HepG2 (cell line): Measurements from ENCODE around the gene IL11RA. TPM values are rescaled to one million over a fixed set of nuclear protein-coding genes. Genes with fewer than 3 reads are reported as not detected.

Experiments used
- AGO2 ChIP-seq: fragments of 200-400 bp; formaldehyde crosslinking; optimal IDR thresholded peaks from 2 replicates; pipeline ENCODE3; 2017; ENCODE audit warnings: mild to moderate bottlenecking, low read depth, low read length, moderate library complexity
- BRF2 ChIP-seq: sonication (generic); formaldehyde crosslinking; IDR thresholded peaks from 2 replicates; pipeline ENCODE4 v1.8.1; 2022; ENCODE audit warnings: mild to moderate bottlenecking, missing genetic modification reagents
- DRAP1 ChIP-seq: IDR thresholded peaks from 2 replicates; pipeline ENCODE4 v1.6.1; 2016; ENCODE audit warnings: missing genetic modification reagents, missing compliant biosample characterization
- GABPA ChIP-seq, 2 experiments: IDR thresholded peaks; 2 replicates each; pipeline ENCODE4 v1.6.1; 2011 to 2016; ENCODE audit warnings: low read depth in 2 of 2, low read length in 1 of 2, missing biosample characterization in 1 of 2, missing genetic modification characterization in 1 of 2
- ONECUT2 ChIP-seq: sonication (generic); formaldehyde crosslinking; IDR thresholded peaks from 2 replicates; pipeline ENCODE4 v1.4.0; 2020; ENCODE audit warnings: missing genetic modification reagents
- SP1 ChIP-seq, 2 experiments: fragments of 450-650 bp in 1 of 2; sonication (generic) in 1 of 2; formaldehyde crosslinking in 1 of 2; IDR thresholded peaks; 2 replicates each; pipeline versions ENCODE4 v1.4.0 to v1.6.1; 2016 to 2020; ENCODE audit warnings: missing genetic modification reagents in 1 of 2
- ZBTB20 ChIP-seq: sonication (generic); formaldehyde crosslinking; IDR thresholded peaks from 2 replicates; pipeline ENCODE4 v1.8.1; 2023; ENCODE audit warnings: missing genetic modification reagents, low read depth, mild to moderate bottlenecking, borderline replicate concordance
- ZFYVE20 ChIP-seq: sonication (generic); formaldehyde crosslinking; IDR thresholded peaks from 2 replicates; pipeline ENCODE4 v1.8.0; 2023; ENCODE audit warnings: low read depth, mild to moderate bottlenecking, moderate library complexity, missing genetic modification reagents, borderline replicate concordance
- ZMAT3 ChIP-seq: sonication (generic); formaldehyde crosslinking; conservative IDR thresholded peaks from 2 replicates; pipeline ENCODE4 v1.7.0; 2021; ENCODE audit warnings: missing genetic modification reagents
- ZNF530 ChIP-seq: sonication (generic); formaldehyde crosslinking; IDR thresholded peaks from 2 replicates; pipeline ENCODE4 v1.5.0; 2020; ENCODE audit warnings: low read depth, mild to moderate bottlenecking, missing genetic modification reagents
- ZNF543 ChIP-seq: sonication (generic); formaldehyde crosslinking; IDR thresholded peaks from 2 replicates; pipeline ENCODE4 v1.4.0; 2020; ENCODE audit warnings: mild to moderate bottlenecking, missing genetic modification reagents
- ZNF709 ChIP-seq: sonication (generic); formaldehyde crosslinking; IDR thresholded peaks from 2 replicates; pipeline ENCODE4 v1.5.0; 2020; ENCODE audit warnings: mild to moderate bottlenecking, missing genetic modification reagents
- ZNF781 ChIP-seq: sonication (generic); formaldehyde crosslinking; IDR thresholded peaks from 2 replicates; pipeline ENCODE4 v1.5.1; 2020; ENCODE audit warnings: borderline replicate concordance, mild to moderate bottlenecking, missing genetic modification reagents; ENCODE audit errors: not compliant biosample characterization
- polyA plus RNA-seq, 8 experiments: library from polyadenylated mRNA; depleted of rRNA in 3 of 8; stranded (reverse) in 7 of 8; unstranded in 1 of 8; fragments of >200 nt; fragmentation: Illumina TruSeq in 4 of 8; extraction: Trizol in 4 of 8; gene quantifications; 2 replicates each; pipeline versions ENCODE4 v1.2.1 to v1.2.3, GENCODE V29; 2011 to 2016; ENCODE audit warnings: low read depth in 4 of 8, missing spikeins in 1 of 8, mixed read lengths in 1 of 8; ENCODE audit not compliant: insufficient read depth in 1 of 8
- total RNA-seq, 5 experiments: library from RNA; depleted of rRNA; stranded (reverse); fragments of >200 nt; fragmentation: Illumina TruSeq; extraction: Trizol; gene quantifications; 2 replicates each; pipeline ENCODE4 v1.2.3, GENCODE V29; 2016; ENCODE audit warnings: low read depth in 1 of 5
- TF ChIP-seq, protein P1 (sequence below), 2 experiments: IDR thresholded peaks; 2 replicates each; pipeline ENCODE4 v1.6.1; 2011 to 2012; ENCODE audit warnings: low read length in 2 of 2, borderline replicate concordance in 1 of 2, low read depth in 1 of 2, mild to moderate bottlenecking in 1 of 2, moderate library complexity in 1 of 2
- TF ChIP-seq, protein P2 (sequence below): sonication (generic); formaldehyde crosslinking; IDR thresholded peaks from 2 replicates; pipeline ENCODE4 v1.5.1; 2020; ENCODE audit warnings: mild to moderate bottlenecking, missing genetic modification reagents, moderate library complexity
- TF ChIP-seq, protein P3 (sequence below): IDR thresholded peaks from 2 replicates; pipeline ENCODE4 v1.6.1; 2016; ENCODE audit warnings: low read depth

Gene IL11RA
- total and polyA plus RNA-seq, 2 of the 13 experiments (the other 11 are each of a cell fraction or from before 2014, with no cell fraction given), result 2.0 to 4.2 TPM

GRCh38 chr9:34646211-34647083 lies 5.5 kb upstream of the IL11RA start, which contains the start of gene GALT (continued):
- TF ChIP-seq, protein P1, sequence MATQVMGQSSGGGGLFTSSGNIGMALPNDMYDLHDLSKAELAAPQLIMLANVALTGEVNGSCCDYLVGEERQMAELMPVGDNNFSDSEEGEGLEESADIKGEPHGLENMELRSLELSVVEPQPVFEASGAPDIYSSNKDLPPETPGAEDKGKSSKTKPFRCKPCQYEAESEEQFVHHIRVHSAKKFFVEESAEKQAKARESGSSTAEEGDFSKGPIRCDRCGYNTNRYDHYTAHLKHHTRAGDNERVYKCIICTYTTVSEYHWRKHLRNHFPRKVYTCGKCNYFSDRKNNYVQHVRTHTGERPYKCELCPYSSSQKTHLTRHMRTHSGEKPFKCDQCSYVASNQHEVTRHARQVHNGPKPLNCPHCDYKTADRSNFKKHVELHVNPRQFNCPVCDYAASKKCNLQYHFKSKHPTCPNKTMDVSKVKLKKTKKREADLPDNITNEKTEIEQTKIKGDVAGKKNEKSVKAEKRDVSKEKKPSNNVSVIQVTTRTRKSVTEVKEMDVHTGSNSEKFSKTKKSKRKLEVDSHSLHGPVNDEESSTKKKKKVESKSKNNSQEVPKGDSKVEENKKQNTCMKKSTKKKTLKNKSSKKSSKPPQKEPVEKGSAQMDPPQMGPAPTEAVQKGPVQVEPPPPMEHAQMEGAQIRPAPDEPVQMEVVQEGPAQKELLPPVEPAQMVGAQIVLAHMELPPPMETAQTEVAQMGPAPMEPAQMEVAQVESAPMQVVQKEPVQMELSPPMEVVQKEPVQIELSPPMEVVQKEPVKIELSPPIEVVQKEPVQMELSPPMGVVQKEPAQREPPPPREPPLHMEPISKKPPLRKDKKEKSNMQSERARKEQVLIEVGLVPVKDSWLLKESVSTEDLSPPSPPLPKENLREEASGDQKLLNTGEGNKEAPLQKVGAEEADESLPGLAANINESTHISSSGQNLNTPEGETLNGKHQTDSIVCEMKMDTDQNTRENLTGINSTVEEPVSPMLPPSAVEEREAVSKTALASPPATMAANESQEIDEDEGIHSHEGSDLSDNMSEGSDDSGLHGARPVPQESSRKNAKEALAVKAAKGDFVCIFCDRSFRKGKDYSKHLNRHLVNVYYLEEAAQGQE (IDR thresholded peaks at IDR 0.05; ENCODE audit: borderline replicate concordance in 1 of 2, low read depth in 1 of 2, low read length in 2 of 2), result peak in 1 of 2 experiments; percentile 33; a peak in 1 of 4 replicates
- TF ChIP-seq SP1 (IDR thresholded peaks at IDR 0.05), result no peak
- TF ChIP-seq SP1 (CRISPR knock-in tag; IDR thresholded peaks at IDR 0.05), result peak; percentile 62
- 0 out of 2 replicates have a peak, but pooled peaks have one; percentile 39 for TF ChIP-seq BRF2 (CRISPR knock-in tag)
- TF ChIP-seq ZBTB20 (CRISPR knock-in tag), result no peak; the same call in 1 of the 2 replicates
- TF ChIP-seq, protein P2, sequence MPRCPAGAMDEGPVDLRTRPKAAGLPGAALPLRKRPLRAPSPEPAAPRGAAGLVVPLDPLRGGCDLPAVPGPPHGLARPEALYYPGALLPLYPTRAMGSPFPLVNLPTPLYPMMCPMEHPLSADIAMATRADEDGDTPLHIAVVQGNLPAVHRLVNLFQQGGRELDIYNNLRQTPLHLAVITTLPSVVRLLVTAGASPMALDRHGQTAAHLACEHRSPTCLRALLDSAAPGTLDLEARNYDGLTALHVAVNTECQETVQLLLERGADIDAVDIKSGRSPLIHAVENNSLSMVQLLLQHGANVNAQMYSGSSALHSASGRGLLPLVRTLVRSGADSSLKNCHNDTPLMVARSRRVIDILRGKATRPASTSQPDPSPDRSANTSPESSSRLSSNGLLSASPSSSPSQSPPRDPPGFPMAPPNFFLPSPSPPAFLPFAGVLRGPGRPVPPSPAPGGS (CRISPR knock-in tag), result peak; percentile 74; the same call in 1 of the 2 replicates
- TF ChIP-seq ZNF781 (CRISPR knock-in tag), result peak; percentile 73
- 0 out of 2 replicates have a peak, but pooled peaks have one; percentile 68 for TF ChIP-seq ZNF543 (CRISPR knock-in tag)
- no peak for TF ChIP-seq GABPA (IDR thresholded peaks at IDR 0.05; ENCODE audit: low read depth, low read length)
- TF ChIP-seq GABPA (CRISPR knock-in tag; IDR thresholded peaks at IDR 0.05; ENCODE audit: low read depth), result peak; percentile 38
- TF ChIP-seq AGO2, result peak; percentile 66
- TF ChIP-seq ZNF530 (CRISPR knock-in tag), result peak; percentile 41; the same call in 1 of the 2 replicates
- TF ChIP-seq, protein P3, sequence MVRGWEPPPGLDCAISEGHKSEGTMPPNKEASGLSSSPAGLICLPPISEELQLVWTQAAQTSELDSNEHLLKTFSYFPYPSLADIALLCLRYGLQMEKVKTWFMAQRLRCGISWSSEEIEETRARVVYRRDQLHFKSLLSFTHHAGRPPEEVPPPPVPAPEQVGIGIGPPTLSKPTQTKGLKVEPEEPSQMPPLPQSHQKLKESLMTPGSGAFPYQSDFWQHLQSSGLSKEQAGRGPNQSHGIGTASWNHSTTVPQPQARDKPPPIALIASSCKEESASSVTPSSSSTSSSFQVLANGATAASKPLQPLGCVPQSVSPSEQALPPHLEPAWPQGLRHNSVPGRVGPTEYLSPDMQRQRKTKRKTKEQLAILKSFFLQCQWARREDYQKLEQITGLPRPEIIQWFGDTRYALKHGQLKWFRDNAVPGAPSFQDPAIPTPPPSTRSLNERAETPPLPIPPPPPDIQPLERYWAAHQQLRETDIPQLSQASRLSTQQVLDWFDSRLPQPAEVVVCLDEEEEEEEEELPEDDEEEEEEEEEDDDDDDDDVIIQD (CRISPR knock-in tag), result peak; percentile 21; the same call in 1 of the 2 replicates
- TF ChIP-seq ZNF709 (CRISPR knock-in tag), result peak; percentile 67
- TF ChIP-seq DRAP1 (CRISPR knock-in tag), result peak; percentile 88
- no peak; the same call in 1 of the 2 replicates for TF ChIP-seq ZMAT3 (CRISPR knock-in tag)
- TF ChIP-seq ONECUT2, result no peak
- TF ChIP-seq ZFYVE20 (CRISPR knock-in tag), result peak; percentile 53; the same call in 1 of the 2 replicates
